Activated CD4-positive, alpha-beta T cell treated with anti-CD3 and anti-CD28 coated beads, Interleukin-2, amount 10 ng/mL, durations not matched to agents 7 days and 5 days (primary cell): ENCODE data around the gene SIL1. TPM values are rescaled to one million over a fixed set of nuclear protein-coding genes. Genes with fewer than 3 reads are reported as not detected.
"Not testable (repeated sequence)": the region's sequence is repeated elsewhere in the genome, so short reads cannot be mapped to it uniquely, and the experiment has no call there.

Experiments
- CTCF ChIA-PET: fragments of 350-600 bp; sonication (Branson Sonifier 250); formaldehyde crosslinking; loops from one replicate; lab custom pipeline; 2021; ENCODE audit warnings: antibody characterized with exemption; lab: Charles Lee
- POLR2A ChIA-PET: fragments of 350-600 bp; sonication (Branson Sonifier 250); formaldehyde crosslinking; loops from one replicate; lab custom pipeline; 2021; ENCODE audit warnings: antibody characterized with exemption; lab: Charles Lee
- DNase-seq: peaks from one replicate; pipeline ENCODE4 v3.0.0-alpha.2; 2020
- H3K27ac Mint-ChIP-seq: one replicate; pipeline ENCODE4 v1.8.0; 2021; ENCODE audit warnings: mild to moderate bottlenecking, moderate library complexity, mixed read lengths
- H3K27me3 Mint-ChIP-seq: one replicate; pipeline ENCODE4 v1.8.0; 2021; ENCODE audit warnings: mixed read lengths
- H3K36me3 Mint-ChIP-seq: one replicate; pipeline ENCODE4 v1.8.0; 2021; ENCODE audit warnings: low read depth, mixed read lengths
- H3K4me1 Mint-ChIP-seq: one replicate; pipeline ENCODE4 v1.8.0; 2021; ENCODE audit warnings: mixed read lengths
- H3K4me3 Mint-ChIP-seq: one replicate; pipeline ENCODE4 v1.8.0; 2021; ENCODE audit warnings: mild to moderate bottlenecking, moderate library complexity, mixed read lengths
- H3K9me3 Mint-ChIP-seq: one replicate; pipeline ENCODE4 v1.8.0; 2021; ENCODE audit warnings: mixed read lengths
- total RNA-seq, 2 experiments: library from RNA; stranded (reverse); gene quantifications; one replicate each; pipeline ENCODE4 v1.2.3, GENCODE V29; 2021

The SIL1 gene
- total RNA-seq, 2 experiments from 2014 or later, result 9.4 to 9.7 TPM

- CTCF ChIA-PET, result interaction anchor here (1.0 kb wide), 1 partner anchor 23 kb away, joined by 3 read pairs; no protein-coding TSS in a partner anchor
- H3K4me3 Mint-ChIP-seq, result no peak overlapping the region
- DNase-seq, result no peak
- peaks cover 2% of the 10 kb centered on the region for H3K4me1 Mint-ChIP-seq
- no peak overlapping the region for H3K27ac Mint-ChIP-seq
- peaks cover 2% of the 10 kb centered on the region for H3K9me3 Mint-ChIP-seq
- POLR2A ChIA-PET, result no interaction called here
- H3K36me3 Mint-ChIP-seq, result no peaks in the 10 kb centered on the region
- H3K27me3 Mint-ChIP-seq, result no peaks in the 10 kb centered on the region
These were observed 135.1 kb downstream of the SIL1 start for GRCh38 chr5:139062910-139063663.

- Mint-ChIP-seq H3K9me3 (no peaks in the 10 kb centered on the region), H3K36me3 (no peaks in the 10 kb centered on the region), H3K27me3 (no peaks in the 10 kb centered on the region), H3K27ac (no peak overlapping the region), H3K4me1 (no peaks in the 10 kb centered on the region), H3K4me3 (no peak overlapping the region)
- POLR2A ChIA-PET, result no interaction called here
- CTCF ChIA-PET, result interaction anchor here (1.4 kb wide), 1 partner anchor 27 kb away, joined by 3 read pairs; no protein-coding TSS in a partner anchor
- no peak for DNase-seq
These were observed 136.3 kb downstream of the SIL1 start for GRCh38 chr5:139061856-139062255.

- ChIA-PET CTCF (interaction anchor here (1.4 kb wide), 1 partner anchor 27 kb away, joined by 3 read pairs; no protein-coding TSS in a partner anchor), POLR2A (no interaction called here)
- DNase-seq, result no peak
- no peaks in the 10 kb centered on the region for H3K9me3 Mint-ChIP-seq
- H3K27ac Mint-ChIP-seq, result no peak overlapping the region
- no peaks in the 10 kb centered on the region for H3K27me3 Mint-ChIP-seq
- H3K4me3 Mint-ChIP-seq, result no peak overlapping the region
- no peaks in the 10 kb centered on the region for H3K4me1 Mint-ChIP-seq
- no peaks in the 10 kb centered on the region for H3K36me3 Mint-ChIP-seq
These were observed 136.9 kb downstream of the SIL1 start for GRCh38 chr5:139061274-139061673.

- H3K27me3 Mint-ChIP-seq, result no peaks in the 10 kb centered on the region
- no peaks in the 10 kb centered on the region for H3K9me3 Mint-ChIP-seq
- POLR2A ChIA-PET, result no interaction called here
- no peak overlapping the region for H3K4me3 Mint-ChIP-seq
- CTCF ChIA-PET, result no interaction called here
- no peaks in the 10 kb centered on the region for H3K4me1 Mint-ChIP-seq
- DNase-seq, result no peak
- H3K27ac Mint-ChIP-seq, result no peak overlapping the region
- no peaks in the 10 kb centered on the region for H3K36me3 Mint-ChIP-seq
These were observed 140.0 kb downstream of the SIL1 start for GRCh38 chr5:139058121-139058520.

GRCh38 chr5:139057045-139057939, 140.9 kb downstream of the SIL1 start:
- H3K4me3 Mint-ChIP-seq, H3K9me3 Mint-ChIP-seq, POLR2A ChIA-PET, H3K36me3 Mint-ChIP-seq, DNase-seq, CTCF ChIA-PET, H3K4me1 Mint-ChIP-seq, H3K27me3 Mint-ChIP-seq, H3K27ac Mint-ChIP-seq: not testable (repeated sequence)

GRCh38 chr5:139052975-139053374, 145.2 kb downstream of the SIL1 start:
- H3K27me3 Mint-ChIP-seq, result no peaks in the 10 kb centered on the region
- no peaks in the 10 kb centered on the region for H3K9me3 Mint-ChIP-seq
- POLR2A ChIA-PET, result no interaction called here
- no peak overlapping the region for H3K27ac Mint-ChIP-seq
- no peak for DNase-seq
- H3K4me1 Mint-ChIP-seq, result no peaks in the 10 kb centered on the region
- H3K4me3 Mint-ChIP-seq, result no peak overlapping the region
- CTCF ChIA-PET, result no interaction called here
- no peaks in the 10 kb centered on the region for H3K36me3 Mint-ChIP-seq

GRCh38 chr5:139051392-139051791, 146.8 kb downstream of the SIL1 start:
- DNase-seq, result no peak
- no peak overlapping the region for H3K4me3 Mint-ChIP-seq
- no peaks in the 10 kb centered on the region for H3K36me3 Mint-ChIP-seq
- no peaks in the 10 kb centered on the region for H3K9me3 Mint-ChIP-seq
- H3K4me1 Mint-ChIP-seq, result no peaks in the 10 kb centered on the region
- H3K27ac Mint-ChIP-seq, result no peak overlapping the region
- H3K27me3 Mint-ChIP-seq, result no peaks in the 10 kb centered on the region
- CTCF ChIA-PET, result no interaction called here
- POLR2A ChIA-PET, result no interaction called here

- CTCF ChIA-PET, result no interaction called here
- H3K9me3 Mint-ChIP-seq, result no peaks in the 10 kb centered on the region
- no peak overlapping the region for H3K27ac Mint-ChIP-seq
- POLR2A ChIA-PET, result no interaction called here
- H3K27me3 Mint-ChIP-seq, result no peaks in the 10 kb centered on the region
- DNase-seq, result no peak
- no peaks in the 10 kb centered on the region for H3K4me1 Mint-ChIP-seq
- no peak overlapping the region for H3K4me3 Mint-ChIP-seq
- H3K36me3 Mint-ChIP-seq, result no peaks in the 10 kb centered on the region
These were observed 147.7 kb downstream of the SIL1 start for GRCh38 chr5:139050432-139050831.

- POLR2A ChIA-PET, result no interaction called here
- Mint-ChIP-seq H3K4me3 (no peak overlapping the region), H3K36me3 (no peaks in the 10 kb centered on the region), H3K27ac (no peak overlapping the region), H3K9me3 (no peaks in the 10 kb centered on the region), H3K4me1 (no peaks in the 10 kb centered on the region), H3K27me3 (no peaks in the 10 kb centered on the region)
- DNase-seq, result no peak
- CTCF ChIA-PET, result no interaction called here
These were observed 148.4 kb downstream of the SIL1 start for GRCh38 chr5:139049780-139050179.

GRCh38 chr5:139046551-139046950, 151.6 kb downstream of the SIL1 start:
- ChIA-PET CTCF (no interaction called here), POLR2A (no interaction called here)
- no peak for DNase-seq
- H3K27me3 Mint-ChIP-seq, result no peaks in the 10 kb centered on the region
- H3K9me3 Mint-ChIP-seq, result no peaks in the 10 kb centered on the region
- H3K27ac Mint-ChIP-seq, result no peak overlapping the region
- no peak overlapping the region for H3K4me3 Mint-ChIP-seq
- no peaks in the 10 kb centered on the region for H3K4me1 Mint-ChIP-seq
- H3K36me3 Mint-ChIP-seq, result no peaks in the 10 kb centered on the region

- POLR2A ChIA-PET, result no interaction called here
- Mint-ChIP-seq H3K9me3 (peaks cover 3% of the 10 kb centered on the region), H3K4me1 (no peaks in the 10 kb centered on the region), H3K4me3 (no peak overlapping the region), H3K27me3 (no peaks in the 10 kb centered on the region), H3K36me3 (no peaks in the 10 kb centered on the region), H3K27ac (no peak overlapping the region)
- CTCF ChIA-PET, result no interaction called here
- no peak for DNase-seq
These were observed 154.8 kb downstream of the SIL1 start for GRCh38 chr5:139043157-139043905.

GRCh38 chr5:139040081-139040480, 158.1 kb downstream of the SIL1 start:
- Mint-ChIP-seq H3K9me3 (peaks cover 6% of the 10 kb centered on the region), H3K27me3 (no peaks in the 10 kb centered on the region), H3K4me3 (no peak overlapping the region), H3K36me3 (peaks cover 6% of the 10 kb centered on the region), H3K4me1 (no peaks in the 10 kb centered on the region), H3K27ac (no peak overlapping the region)
- ChIA-PET CTCF (interaction anchor here (1.2 kb wide), 1 partner anchor 23 kb away, joined by 3 read pairs; no protein-coding TSS in a partner anchor), POLR2A (no interaction called here)
- no peak for DNase-seq
